Adrenal gland (tissue), 5 donors: Measurements from ENCODE around the gene MDM1.

Source experiments
- CTCF ChIP-seq, 6 experiments: fragments of 450-650 bp in 4 of 6; fragments of 200-600 bp in 2 of 6; sonication (generic) in 1 of 6; IDR thresholded peaks; 1 replicate in 5 of 6; 2 replicates in 1 of 6; pipeline versions ENCODE4 v1.5.1 to v1.8.0; 2016 to 2021; ENCODE audit warnings: antibody characterized with exemption in 6 of 6, mild to moderate bottlenecking in 2 of 6, moderate library complexity in 1 of 6
- POLR2A ChIP-seq, 2 donors: fragments of 450-650 bp; IDR thresholded peaks; one replicate each; pipeline ENCODE4 v1.6.1; 2017; ENCODE audit warnings: antibody characterized with exemption in 2 of 2, mild to moderate bottlenecking in 2 of 2, moderate library complexity in 1 of 2
- donor health status: DM: no; HTN: no; CAD: no.

GRCh38 chr12:68354977-68355541 lies 22.9 kb upstream of the MDM1 start:
- TF ChIP-seq CTCF (IDR thresholded peaks at IDR 0.05) (no peak), POLR2A (IDR thresholded peaks at IDR 0.05) (no peak)
